ENCODE data around the gene EN2.

DNA sequence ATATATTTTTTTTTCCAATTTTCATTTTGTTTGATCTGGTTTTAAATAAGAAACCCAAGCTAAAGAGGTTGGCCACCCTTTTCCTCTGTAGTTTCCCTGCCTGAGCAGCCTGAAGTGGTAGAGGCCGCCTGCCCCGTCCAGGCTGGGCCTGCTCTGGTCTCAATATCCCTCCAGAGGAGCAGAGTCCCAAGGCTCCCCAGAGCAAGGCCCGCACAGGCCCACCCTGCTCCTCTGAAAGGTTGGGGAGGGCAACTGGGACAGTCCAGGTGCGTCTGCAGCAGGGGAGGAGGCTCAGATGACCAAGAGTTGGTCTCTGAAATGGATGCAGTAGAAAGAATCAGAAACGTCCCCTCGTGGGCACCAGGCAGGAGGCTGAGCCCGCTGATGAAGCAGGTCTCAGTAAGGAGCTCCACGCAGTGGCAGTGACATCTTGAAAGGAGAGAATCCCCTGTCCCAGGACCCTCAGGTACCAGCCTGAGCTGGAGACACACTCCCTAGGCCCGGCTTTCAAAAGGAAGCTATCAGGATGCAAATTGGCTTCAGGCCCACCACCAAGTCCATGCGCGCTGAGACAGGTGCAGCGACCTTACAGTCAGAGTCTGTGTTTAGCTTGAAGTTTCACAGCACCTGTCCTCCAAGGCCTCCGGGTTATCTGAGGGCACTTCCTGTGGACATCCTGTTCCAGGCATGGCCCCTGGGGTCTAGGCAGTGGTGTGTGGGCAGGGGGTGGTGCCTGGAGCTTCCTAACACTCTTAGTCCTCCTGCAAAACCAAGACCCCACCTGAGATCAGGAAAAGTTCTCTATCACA, 37.7 kb downstream of the EN2 start:
- TF ChIP-seq, protein P1, sequence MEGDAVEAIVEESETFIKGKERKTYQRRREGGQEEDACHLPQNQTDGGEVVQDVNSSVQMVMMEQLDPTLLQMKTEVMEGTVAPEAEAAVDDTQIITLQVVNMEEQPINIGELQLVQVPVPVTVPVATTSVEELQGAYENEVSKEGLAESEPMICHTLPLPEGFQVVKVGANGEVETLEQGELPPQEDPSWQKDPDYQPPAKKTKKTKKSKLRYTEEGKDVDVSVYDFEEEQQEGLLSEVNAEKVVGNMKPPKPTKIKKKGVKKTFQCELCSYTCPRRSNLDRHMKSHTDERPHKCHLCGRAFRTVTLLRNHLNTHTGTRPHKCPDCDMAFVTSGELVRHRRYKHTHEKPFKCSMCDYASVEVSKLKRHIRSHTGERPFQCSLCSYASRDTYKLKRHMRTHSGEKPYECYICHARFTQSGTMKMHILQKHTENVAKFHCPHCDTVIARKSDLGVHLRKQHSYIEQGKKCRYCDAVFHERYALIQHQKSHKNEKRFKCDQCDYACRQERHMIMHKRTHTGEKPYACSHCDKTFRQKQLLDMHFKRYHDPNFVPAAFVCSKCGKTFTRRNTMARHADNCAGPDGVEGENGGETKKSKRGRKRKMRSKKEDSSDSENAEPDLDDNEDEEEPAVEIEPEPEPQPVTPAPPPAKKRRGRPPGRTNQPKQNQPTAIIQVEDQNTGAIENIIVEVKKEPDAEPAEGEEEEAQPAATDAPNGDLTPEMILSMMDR (conservative IDR thresholded peaks at IDR 0.05; ENCODE audit: low read depth, low read length) = no peak
- TF ChIP-seq BHLHE40 (IDR thresholded peaks at IDR 0.05; ENCODE audit: low read depth, low read length) = no peak
- no peak for TF ChIP-seq POLR2A (IDR thresholded peaks at IDR 0.05; ENCODE audit: low read depth, low read length)
- TF ChIP-seq RCOR1 (IDR thresholded peaks at IDR 0.05; ENCODE audit: insufficient replicate concordance, low read length) = no peak
- no peak for TF ChIP-seq FOS (IDR thresholded peaks at IDR 0.05; ENCODE audit: low read depth, low read length)
